Activated naive CD8-positive, alpha-beta T cell treated with anti-CD3 and anti-CD28 coated beads, Interleukin-2, amount 50 U/mL, for 24 hours (primary cell): ENCODE results near the gene TCP11X1.
"Not testable (repeated sequence)": the region's sequence is repeated elsewhere in the genome, so short reads cannot be mapped to it uniquely, and the experiment has no call there.

Source experiments
- ATAC-seq: fragments of 150-1000 bp; cut with Tn5 transposase; one replicate; pipeline ENCODE4 v1.10.0; 2021
- DNase-seq: peaks from one replicate; pipeline ENCODE4 v3.0.0; 2021
- H3K27ac Mint-ChIP-seq: one replicate; pipeline ENCODE4 v1.8.0; 2021; ENCODE audit warnings: mild to moderate bottlenecking, mixed read lengths
- H3K27me3 Mint-ChIP-seq: one replicate; pipeline ENCODE4 v1.8.0; 2021; ENCODE audit warnings: mixed read lengths
- H3K36me3 Mint-ChIP-seq: one replicate; pipeline ENCODE4 v1.8.0; 2021; ENCODE audit warnings: low read depth, mixed read lengths
- H3K4me1 Mint-ChIP-seq: one replicate; pipeline ENCODE4 v1.8.0; 2021; ENCODE audit warnings: mixed read lengths
- H3K4me3 Mint-ChIP-seq: one replicate; pipeline ENCODE4 v1.8.0; 2021; ENCODE audit warnings: mild to moderate bottlenecking, moderate library complexity, mixed read lengths
- H3K9me3 Mint-ChIP-seq: one replicate; pipeline ENCODE4 v1.8.0; 2021; ENCODE audit warnings: mixed read lengths

Gene TCP11X1

GRCh38 chrX:102214986-102215385, at the start of gene TCP11X1:
Gene TCP11X1, plus strand, starts transcription at chrX:102215301.
- H3K4me3 Mint-ChIP-seq, H3K36me3 Mint-ChIP-seq, H3K4me1 Mint-ChIP-seq, ATAC-seq, H3K9me3 Mint-ChIP-seq, H3K27ac Mint-ChIP-seq, DNase-seq, H3K27me3 Mint-ChIP-seq: not testable (repeated sequence)

- Mint-ChIP-seq H3K4me3 (no peak overlapping the region), H3K36me3 (no peaks in the 10 kb centered on the region), H3K9me3 (peaks cover 4% of the 10 kb centered on the region), H3K4me1 (no peaks in the 10 kb centered on the region), H3K27me3 (no peaks in the 10 kb centered on the region), H3K27ac (no peak overlapping the region)
- ATAC-seq (no peak), DNase-seq (no peak)
These were observed 29.0 kb upstream of the TCP11X1 start for GRCh38 chrX:102185967-102186720.

- not testable (repeated sequence) for H3K9me3 Mint-ChIP-seq, H3K36me3 Mint-ChIP-seq, ATAC-seq, H3K27me3 Mint-ChIP-seq, H3K4me1 Mint-ChIP-seq, DNase-seq, H3K27ac Mint-ChIP-seq, H3K4me3 Mint-ChIP-seq
These were observed 7.2 kb upstream of the TCP11X1 start for GRCh38 chrX:102207940-102208339.

GRCh38 chrX:102216497-102216896, 1.4 kb downstream of the TCP11X1 start:
- H3K9me3 Mint-ChIP-seq, H3K4me1 Mint-ChIP-seq, DNase-seq, ATAC-seq, H3K27ac Mint-ChIP-seq, H3K27me3 Mint-ChIP-seq, H3K4me3 Mint-ChIP-seq, H3K36me3 Mint-ChIP-seq: not testable (repeated sequence)

- not testable (repeated sequence) for H3K9me3 Mint-ChIP-seq
These were observed 20.6 kb downstream of the TCP11X1 start for GRCh38 chrX:102235678-102236077.

GRCh38 chrX:102240265-102240664, 25.2 kb downstream of the TCP11X1 start:
- not testable (repeated sequence) for DNase-seq, H3K27ac Mint-ChIP-seq, ATAC-seq, H3K9me3 Mint-ChIP-seq, H3K27me3 Mint-ChIP-seq, H3K36me3 Mint-ChIP-seq, H3K4me3 Mint-ChIP-seq, H3K4me1 Mint-ChIP-seq

More at GRCh38 chrX:102235678-102236077, 20.6 kb downstream of the TCP11X1 start:
- H3K27me3 Mint-ChIP-seq, H3K27ac Mint-ChIP-seq, H3K4me3 Mint-ChIP-seq, ATAC-seq, H3K4me1 Mint-ChIP-seq, DNase-seq, H3K36me3 Mint-ChIP-seq: not testable (repeated sequence)

- not testable (repeated sequence) for DNase-seq, H3K27me3 Mint-ChIP-seq, ATAC-seq, H3K27ac Mint-ChIP-seq, H3K4me1 Mint-ChIP-seq, H3K9me3 Mint-ChIP-seq, H3K4me3 Mint-ChIP-seq, H3K36me3 Mint-ChIP-seq
These were observed 31.8 kb downstream of the TCP11X1 start, which contains the start of gene NXF2 for GRCh38 chrX:102246893-102247292. Gene NXF2, plus strand, starts transcription at chrX:102247167. Its CDS starts 59,912 bp downstream, at chrX:102307079.

GRCh38 chrX:102272231-102272630, 57.1 kb downstream of the TCP11X1 start:
- not testable (repeated sequence) for H3K27ac Mint-ChIP-seq, ATAC-seq, H3K4me3 Mint-ChIP-seq

More at GRCh38 chrX:102272231-102272630, 57.1 kb downstream of the TCP11X1 start:
- not testable (repeated sequence) for H3K27me3 Mint-ChIP-seq, H3K4me1 Mint-ChIP-seq, H3K36me3 Mint-ChIP-seq, DNase-seq, H3K9me3 Mint-ChIP-seq
